Stimulated activated CD8-positive, alpha-beta memory T cell treated with anti-CD3 and anti-CD28 coated beads, Interleukin-7, amount 100 ng/mL, for 48 hours (primary cell): ENCODE results near the gene PDCD6IP.

Experiments used
- DNase-seq, 2 donors: peaks; one replicate each; pipeline ENCODE4 v3.0.0-alpha.2; 2020; ENCODE audit warnings: low read depth in 1 of 2; ENCODE audit errors: extremely low read depth in 1 of 2

Gene PDCD6IP

GRCh38 chr3:33884701-33885100 is 86.3 kb downstream of the PDCD6IP start:
- no peak for DNase-seq

GRCh38 chr3:33885496-33885895 is 87.1 kb downstream of the PDCD6IP start:
- no peak for DNase-seq

DNA sequence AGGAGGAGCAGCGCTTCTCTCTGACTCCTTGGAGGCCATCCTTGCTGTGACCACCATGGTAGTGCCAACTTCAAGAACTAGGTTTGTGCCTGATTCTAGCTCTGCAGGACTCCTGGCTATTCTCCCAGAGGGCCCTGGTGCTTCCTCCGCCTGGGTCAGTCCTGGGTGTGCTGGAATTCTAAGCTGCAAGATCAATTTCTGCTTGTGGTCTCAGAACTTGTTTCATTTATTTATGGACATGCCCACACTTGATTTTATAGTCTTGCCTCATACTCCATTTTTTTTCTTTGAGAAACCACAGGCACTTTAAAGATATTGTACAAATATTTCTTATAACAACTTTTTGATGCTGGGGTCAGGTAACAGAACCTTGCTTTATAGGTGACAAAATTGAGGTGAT is 87.6 kb downstream of the PDCD6IP start:
- no peak for DNase-seq

- no peak for DNase-seq
These were observed 89.0 kb downstream of the PDCD6IP start for GRCh38 chr3:33887478-33887877.

GRCh38 chr3:33889394-33890039 is 91.1 kb downstream of the PDCD6IP start:
- DNase-seq = no peak

DNA sequence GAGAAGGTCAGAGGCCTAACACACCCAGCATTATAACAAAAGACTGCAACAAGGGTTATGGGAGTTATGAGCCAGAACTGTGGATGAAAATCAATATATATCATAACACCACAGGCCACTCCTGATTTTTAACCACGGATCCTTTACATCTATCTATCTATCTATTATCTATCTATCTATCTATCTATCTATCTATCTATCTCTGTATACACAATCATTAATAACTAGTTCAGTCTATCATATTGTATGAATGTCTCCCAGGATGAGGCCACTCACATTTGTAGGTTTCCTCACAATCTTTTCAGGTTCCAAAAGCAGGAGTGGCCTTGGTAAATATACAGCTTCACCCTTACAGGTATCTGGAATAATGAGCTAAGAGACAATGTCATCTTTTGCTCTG is 94.2 kb downstream of the PDCD6IP start:
- DNase-seq = no peak

DNA sequence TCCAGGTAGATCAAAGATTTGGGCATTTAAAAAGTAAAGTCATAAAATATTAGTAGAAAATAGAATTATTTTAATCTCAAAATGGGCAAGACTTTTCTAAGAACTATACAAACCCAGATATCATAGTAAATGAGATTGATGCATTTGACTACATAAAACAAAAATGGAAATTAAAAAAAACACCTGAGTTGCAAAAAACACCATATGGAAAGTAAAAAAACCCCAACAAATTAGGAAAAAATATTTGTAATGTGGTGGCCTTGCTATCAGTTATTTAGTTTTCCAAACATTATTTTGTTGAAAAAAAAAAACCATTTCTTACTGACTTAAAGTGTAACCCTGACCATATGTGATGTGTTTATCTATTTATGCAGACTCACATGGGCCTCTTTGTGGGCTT is 97.2 kb downstream of the PDCD6IP start:
- no peak for DNase-seq

DNA sequence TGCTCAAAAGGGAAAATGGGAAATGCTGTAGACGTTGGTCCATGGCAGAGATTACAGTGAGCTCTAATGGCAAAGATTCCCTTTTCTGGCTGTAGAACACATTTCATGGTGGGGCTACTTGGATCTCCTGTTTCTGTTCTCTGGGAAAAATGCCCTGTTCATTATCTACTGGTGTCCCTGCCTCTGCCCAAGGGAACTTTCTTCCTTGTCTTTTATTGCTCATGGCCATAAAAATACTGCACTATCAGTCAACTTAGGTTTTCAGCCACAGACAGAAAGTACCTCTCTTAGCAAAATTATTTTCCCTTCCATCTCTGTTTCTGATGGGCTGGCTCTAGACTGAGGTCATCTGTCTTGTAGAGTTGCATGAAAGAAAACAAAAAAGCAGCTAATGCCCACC is 98.9 kb downstream of the PDCD6IP start:
- no peak for DNase-seq

GRCh38 chr3:33898901-33899300 is 100.5 kb downstream of the PDCD6IP start:
- DNase-seq = no peak

DNA sequence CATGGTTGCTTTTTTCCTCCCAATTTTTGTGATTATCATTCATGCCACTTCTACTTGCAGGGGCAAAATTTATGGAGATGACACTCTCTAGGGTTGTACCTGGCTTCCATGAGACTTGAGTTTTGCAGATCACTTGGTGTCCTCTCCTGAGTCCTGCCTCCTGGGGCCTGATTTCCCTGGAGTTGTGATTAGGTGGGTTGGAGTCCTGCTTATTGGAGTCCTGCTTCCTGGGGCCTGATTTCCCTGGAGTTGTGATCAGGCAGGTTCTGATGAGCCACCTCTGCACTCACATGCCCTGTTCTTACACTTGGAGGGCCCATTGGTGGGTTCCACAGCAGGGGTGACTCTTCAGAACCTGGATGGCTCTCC is 102.0 kb downstream of the PDCD6IP start:
- DNase-seq = no peak

GRCh38 chr3:33900809-33901505 is 102.5 kb downstream of the PDCD6IP start:
- no peak for DNase-seq

- DNase-seq = no peak
These were observed 103.6 kb downstream of the PDCD6IP start for GRCh38 chr3:33901862-33902563.

DNA sequence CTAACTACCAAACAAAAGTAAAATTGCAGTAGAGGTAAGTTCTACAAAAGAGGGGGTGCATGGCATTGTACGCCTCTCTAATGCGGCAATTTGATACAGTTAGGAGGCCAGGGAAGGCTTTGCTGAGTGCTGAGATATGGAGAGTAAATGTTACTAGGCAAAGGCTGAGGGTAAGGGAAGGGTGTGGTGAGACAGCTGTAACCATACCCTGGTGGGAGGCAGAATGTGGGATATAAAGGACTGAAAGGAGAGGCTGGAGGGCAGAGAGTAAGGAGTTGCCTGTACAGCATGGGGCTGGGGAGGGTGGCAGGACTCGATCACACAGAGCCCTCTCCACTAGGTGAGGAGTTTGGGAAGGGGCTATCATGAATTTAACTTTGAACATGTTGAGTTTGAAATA is 106.3 kb downstream of the PDCD6IP start:
- no peak for DNase-seq

- no peak for DNase-seq
These were observed 109.9 kb downstream of the PDCD6IP start for GRCh38 chr3:33908250-33908851.

GRCh38 chr3:33909547-33909946 is 111.1 kb downstream of the PDCD6IP start:
- no peak for DNase-seq

DNA sequence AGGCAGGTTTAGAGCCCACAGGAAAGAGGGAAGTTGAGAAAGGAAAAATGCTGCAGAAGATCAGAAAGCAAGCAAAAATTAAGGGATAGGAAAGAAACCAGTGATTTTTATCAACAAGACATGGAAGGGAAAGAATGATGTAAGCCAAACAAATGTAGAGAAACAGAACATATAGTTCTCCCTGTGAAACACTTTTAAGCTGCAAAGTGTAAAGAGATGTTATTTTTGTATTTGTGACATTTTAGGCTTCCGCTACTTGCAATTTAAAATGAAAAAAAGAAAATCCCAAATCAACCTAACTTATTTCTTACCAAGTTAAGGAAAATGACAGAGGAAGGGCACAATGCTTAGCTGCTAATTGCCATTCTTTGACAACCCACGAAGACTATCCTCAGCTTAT is 111.6 kb downstream of the PDCD6IP start:
- no peak for DNase-seq

GRCh38 chr3:33911525-33912322 is 113.3 kb downstream of the PDCD6IP start:
- DNase-seq = no peak

DNA sequence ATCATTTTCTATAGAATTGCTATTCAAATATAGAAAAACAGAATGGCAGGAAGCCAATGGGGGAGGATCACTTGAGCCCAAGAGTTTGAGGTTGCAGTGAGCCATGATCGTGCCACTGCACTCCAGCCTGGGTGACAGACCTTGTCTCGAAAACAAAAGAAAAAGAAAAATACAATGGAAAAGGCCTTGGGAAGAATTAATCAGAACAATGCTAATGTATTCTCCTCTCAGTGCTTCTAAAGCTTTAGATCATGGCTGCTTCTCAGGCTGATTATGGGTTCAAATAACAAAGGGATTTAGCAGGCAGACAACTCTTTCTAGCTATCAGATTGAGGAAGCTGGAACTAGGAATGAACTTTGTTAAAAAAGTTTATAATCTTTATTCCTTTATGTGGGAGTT is 115.8 kb downstream of the PDCD6IP start:
- DNase-seq = no peak

DNA sequence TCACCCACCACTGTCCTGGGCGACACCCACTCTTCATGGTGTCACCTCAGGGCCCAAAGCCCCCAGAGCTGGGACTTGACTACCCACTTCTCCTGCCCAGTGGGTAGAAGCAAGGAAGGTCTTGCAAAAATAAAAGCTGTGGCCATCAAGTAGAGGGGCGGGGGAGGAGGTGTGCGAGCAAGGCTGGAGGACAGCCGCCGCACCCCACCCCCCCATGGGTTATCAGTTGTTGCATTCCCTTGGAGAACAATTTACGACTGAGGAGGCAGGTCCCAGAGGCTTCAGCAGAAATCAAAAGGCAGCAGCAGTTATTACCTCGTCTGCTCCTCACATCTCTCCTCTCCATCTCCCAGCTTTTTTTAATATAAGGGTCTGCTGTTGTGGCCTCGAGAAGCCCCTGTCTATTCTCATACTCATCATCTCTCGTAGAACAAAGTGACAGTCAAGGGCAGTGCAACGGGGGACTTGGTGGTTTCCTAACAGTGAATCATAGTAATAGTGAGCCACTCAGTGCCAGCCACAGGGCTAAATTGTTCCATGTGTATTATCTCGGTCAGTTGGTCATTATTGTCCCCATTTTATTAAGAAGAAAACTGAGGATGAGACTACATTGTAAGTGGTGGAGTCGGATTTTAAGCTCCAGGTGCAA is 116.4 kb downstream of the PDCD6IP start:
- no peak for DNase-seq

DNA sequence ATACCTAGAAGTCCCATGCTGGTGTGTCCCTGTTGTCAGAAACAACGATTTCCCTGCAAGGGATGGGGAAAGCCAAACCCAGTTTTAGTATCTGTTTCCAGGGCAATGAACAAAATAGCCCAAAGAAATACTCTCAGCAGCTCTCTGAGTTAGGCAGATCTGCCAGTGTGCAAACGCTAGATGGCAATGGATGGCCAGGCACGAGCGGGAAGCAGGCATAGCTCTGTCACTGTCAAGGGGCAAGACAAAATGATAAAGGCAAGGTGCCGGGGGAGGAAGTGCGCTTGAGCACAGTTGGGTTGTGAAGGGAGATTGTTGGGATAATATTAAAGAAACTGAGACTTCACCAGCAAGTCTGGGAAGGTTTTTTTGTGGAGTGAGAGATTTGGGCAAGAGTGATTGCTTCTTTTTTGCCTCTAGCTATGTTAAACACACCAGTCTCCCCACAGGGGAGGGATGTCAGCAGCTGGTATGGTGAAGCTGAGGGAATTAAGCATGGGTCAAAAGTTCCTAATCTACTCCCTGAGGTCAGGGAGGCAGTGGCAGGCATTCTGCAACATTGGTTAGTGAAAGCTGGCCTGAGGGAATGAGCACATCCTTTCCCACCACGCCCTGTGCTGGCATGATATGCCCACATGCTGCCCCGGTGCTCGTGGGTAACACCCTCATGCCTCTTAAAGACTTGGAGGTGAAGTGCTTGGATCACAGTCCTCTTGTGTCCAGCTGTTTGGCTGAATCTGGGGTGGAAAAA is 117.5 kb downstream of the PDCD6IP start:
- no peak for DNase-seq
